Measurements from ENCODE around the gene GANC.
"Not testable (repeated sequence)": the region's sequence is repeated elsewhere in the genome, so short reads cannot be mapped to it uniquely, and the experiment has no call there.

Gene GANC

GRCh38 chr15:42286445-42287029 lies 13.5 kb downstream of the GANC start:
- peaks cover 0 to 3% of the 10 kb centered on the region in 2 experiments for H3K36me3 ChIP-seq (ENCODE audit: control insufficient read depth in 1 of 2, insufficient read depth in 2 of 2, low read length in 2 of 2)
- H3K4me1 ChIP-seq (ENCODE audit: control insufficient read depth in 1 of 2, insufficient read depth in 2 of 2, low read length in 2 of 2): no peaks in the 10 kb centered on the region
- no peak overlapping the region for H2BK5ac ChIP-seq (ENCODE audit: low read depth, low read length, poor library complexity)
- no peak overlapping the region for H4K12ac ChIP-seq (ENCODE audit: low read depth, low read length)
- no peak overlapping the region for H2AK5ac ChIP-seq (ENCODE audit: low read length)
- H4K91ac ChIP-seq (ENCODE audit: low read depth, low read length): no peak overlapping the region
- H3K9ac ChIP-seq (ENCODE audit: low read length): no peak overlapping the region
- no peak overlapping the region for H3K14ac ChIP-seq (ENCODE audit: low read length)
- no peak overlapping the region for H3K18ac ChIP-seq (ENCODE audit: low read length)
- H2BK120ac ChIP-seq (ENCODE audit: insufficient read depth, low read length, poor library complexity): no peak overlapping the region
- H3K4ac ChIP-seq (ENCODE audit: low read depth, low read length): no peak overlapping the region
- no peak overlapping the region for H3K4me2 ChIP-seq (ENCODE audit: low read length)
- WGBS (ENCODE audit: extremely low coverage, insufficient coverage, insufficient read length): no CpG with 5 or more reads among the region's 4 CpGs
- no peak overlapping the region for H3K4me3 ChIP-seq (ENCODE audit: low read depth, low read length)
- H3K27me3 ChIP-seq (ENCODE audit: insufficient read depth, low read length): no peaks in the 10 kb centered on the region
- no peaks in the 10 kb centered on the region for H3K79me2 ChIP-seq (ENCODE audit: control insufficient read depth, insufficient read depth, low read length, poor library complexity)
- no peak overlapping the region for H2AFZ ChIP-seq (ENCODE audit: insufficient read depth, low read length, poor library complexity)
- no peak overlapping the region for H2BK12ac ChIP-seq (ENCODE audit: low read length)
- no peak overlapping the region for H3K23ac ChIP-seq (ENCODE audit: low read length)
- peak in 1 of 2 donors; percentile 4 for DNase-seq
- H3K27ac ChIP-seq (ENCODE audit: low read depth, low read length): no peak overlapping the region
- no peaks in the 10 kb centered on the region for H3K9me3 ChIP-seq (ENCODE audit: insufficient read depth, low read depth, low read length)
- no peaks in the 10 kb centered on the region for H3K79me1 ChIP-seq (ENCODE audit: low read length)
- no peak overlapping the region for H4K8ac ChIP-seq (ENCODE audit: low read depth, low read length)

- DNase-seq: no peak
- Histone ChIP-seq H3K79me2 (ENCODE audit: control insufficient read depth, insufficient read depth, low read length, poor library complexity) (no peaks in the 10 kb centered on the region), H2AK5ac (ENCODE audit: low read length) (no peak overlapping the region), H3K4me1 (ENCODE audit: control insufficient read depth in 1 of 2, insufficient read depth in 2 of 2, low read length in 2 of 2) (no peaks in the 10 kb centered on the region), H2BK12ac (ENCODE audit: low read length) (no peak overlapping the region), H3K27me3 (ENCODE audit: insufficient read depth, low read length) (no peaks in the 10 kb centered on the region), H3K14ac (ENCODE audit: low read length) (no peak overlapping the region), H3K23ac (ENCODE audit: low read length) (no peak overlapping the region), H3K4ac (ENCODE audit: low read depth, low read length) (no peak overlapping the region), H2BK120ac (ENCODE audit: insufficient read depth, low read length, poor library complexity) (no peak overlapping the region), H3K27ac (ENCODE audit: low read depth, low read length) (no peak overlapping the region), H3K9ac (ENCODE audit: low read length) (no peak overlapping the region), H3K36me3 (ENCODE audit: control insufficient read depth in 1 of 2, insufficient read depth in 2 of 2, low read length in 2 of 2) (peaks cover 0 to 3% of the 10 kb centered on the region in 2 experiments), H4K12ac (ENCODE audit: low read depth, low read length) (no peak overlapping the region), H3K4me2 (ENCODE audit: low read length) (no peak overlapping the region), H3K79me1 (ENCODE audit: low read length) (no peaks in the 10 kb centered on the region), H4K91ac (ENCODE audit: low read depth, low read length) (no peak overlapping the region), H3K18ac (ENCODE audit: low read length) (no peak overlapping the region), H4K8ac (ENCODE audit: low read depth, low read length) (no peak overlapping the region), H3K9me3 (ENCODE audit: insufficient read depth, low read depth, low read length) (no peaks in the 10 kb centered on the region), H3K4me3 (ENCODE audit: low read depth, low read length) (no peak overlapping the region), H2AFZ (ENCODE audit: insufficient read depth, low read length, poor library complexity) (no peak overlapping the region), H2BK5ac (ENCODE audit: low read depth, low read length, poor library complexity) (no peak overlapping the region)
- WGBS (ENCODE audit: extremely low coverage, insufficient coverage, insufficient read length): no CpG with 5 or more reads among the region's 4 CpGs
Measured at GRCh38 chr15:42287931-42288330, 14.9 kb downstream of the GANC start.

- Histone ChIP-seq H4K8ac (ENCODE audit: low read depth, low read length) (no peak overlapping the region), H2AK5ac (ENCODE audit: low read length) (no peak overlapping the region), H4K91ac (ENCODE audit: low read depth, low read length) (no peak overlapping the region), H3K9me3 (ENCODE audit: insufficient read depth, low read depth, low read length) (no peaks in the 10 kb centered on the region), H3K9ac (ENCODE audit: low read length) (no peak overlapping the region), H3K18ac (ENCODE audit: low read length) (no peak overlapping the region), H2BK5ac (ENCODE audit: low read depth, low read length, poor library complexity) (no peak overlapping the region), H3K4me3 (ENCODE audit: low read depth, low read length) (no peak overlapping the region), H4K12ac (ENCODE audit: low read depth, low read length) (no peak overlapping the region), H2BK120ac (ENCODE audit: insufficient read depth, low read length, poor library complexity) (no peak overlapping the region), H3K4me1 (ENCODE audit: control insufficient read depth in 1 of 2, insufficient read depth in 2 of 2, low read length in 2 of 2) (no peaks in the 10 kb centered on the region), H3K36me3 (ENCODE audit: control insufficient read depth in 1 of 2, insufficient read depth in 2 of 2, low read length in 2 of 2) (no peaks in the 10 kb centered on the region), H3K4me2 (ENCODE audit: low read length) (no peak overlapping the region), H3K4ac (ENCODE audit: low read depth, low read length) (no peak overlapping the region), H3K27ac (ENCODE audit: low read depth, low read length) (no peak overlapping the region), H3K27me3 (ENCODE audit: insufficient read depth, low read length) (no peaks in the 10 kb centered on the region), H2AFZ (ENCODE audit: insufficient read depth, low read length, poor library complexity) (no peak overlapping the region), H3K23ac (ENCODE audit: low read length) (no peak overlapping the region), H3K14ac (ENCODE audit: low read length) (no peak overlapping the region), H3K79me1 (ENCODE audit: low read length) (no peaks in the 10 kb centered on the region), H3K79me2 (ENCODE audit: control insufficient read depth, insufficient read depth, low read length, poor library complexity) (no peaks in the 10 kb centered on the region), H2BK12ac (ENCODE audit: low read length) (no peak overlapping the region)
- no peak for DNase-seq
- WGBS (ENCODE audit: extremely low coverage, insufficient coverage, insufficient read length): no CpG with 5 or more reads among the region's 1 CpG
Measured at GRCh38 chr15:42289166-42289565, 16.2 kb downstream of the GANC start.

- H3K4ac ChIP-seq (ENCODE audit: low read depth, low read length); H3K23ac ChIP-seq (ENCODE audit: low read length): not testable (repeated sequence)
Measured at GRCh38 chr15:42301004-42301403, 28.0 kb downstream of the GANC start.

More at GRCh38 chr15:42301004-42301403, 28.0 kb downstream of the GANC start:
- not testable (repeated sequence) for H2AK5ac ChIP-seq (ENCODE audit: low read length); H4K91ac ChIP-seq (ENCODE audit: low read depth, low read length); H3K27ac ChIP-seq (ENCODE audit: low read depth, low read length); H3K79me2 ChIP-seq (ENCODE audit: control insufficient read depth, insufficient read depth, low read length, poor library complexity); H3K18ac ChIP-seq (ENCODE audit: low read length); H3K9ac ChIP-seq (ENCODE audit: low read length); H2AFZ ChIP-seq (ENCODE audit: insufficient read depth, low read length, poor library complexity); H3K79me1 ChIP-seq (ENCODE audit: low read length); H2BK12ac ChIP-seq (ENCODE audit: low read length); H3K4me3 ChIP-seq (ENCODE audit: low read depth, low read length); H3K27me3 ChIP-seq (ENCODE audit: insufficient read depth, low read length); H3K36me3 ChIP-seq (ENCODE audit: control insufficient read depth in 1 of 2, insufficient read depth in 2 of 2, low read length in 2 of 2); H3K14ac ChIP-seq (ENCODE audit: low read length); H3K9me3 ChIP-seq (ENCODE audit: insufficient read depth, low read depth, low read length); H4K12ac ChIP-seq (ENCODE audit: low read depth, low read length); H2BK5ac ChIP-seq (ENCODE audit: low read depth, low read length, poor library complexity); H4K8ac ChIP-seq (ENCODE audit: low read depth, low read length); H3K4me1 ChIP-seq (ENCODE audit: control insufficient read depth in 1 of 2, insufficient read depth in 2 of 2, low read length in 2 of 2); H2BK120ac ChIP-seq (ENCODE audit: insufficient read depth, low read length, poor library complexity); DNase-seq; H3K4me2 ChIP-seq (ENCODE audit: low read length)
- WGBS (ENCODE audit: extremely low coverage, insufficient coverage, insufficient read length): no CpG with 5 or more reads among the region's 4 CpGs

Measured in trophoblast cell (in vitro differentiated cells and primary cell).